GM12878 (cell line): ENCODE results near the gene ZBTB44. TPM values are rescaled to one million over a fixed set of nuclear protein-coding genes. Genes with fewer than 3 reads are reported as not detected.

Source experiments
- CHD1 ChIP-seq: IDR thresholded peaks from 2 replicates; pipeline ENCODE4 v1.6.1; 2012; ENCODE audit warnings: low read depth, low read length, improper control_type of control experiment
- SMC3 ChIP-seq: IDR thresholded peaks from 2 replicates; pipeline ENCODE4 v1.6.1; 2011; ENCODE audit warnings: low read length, improper control_type of control experiment, borderline replicate concordance
- YY1 ChIP-seq: IDR thresholded peaks from 2 replicates; pipeline ENCODE4 v1.6.1; 2011; ENCODE audit warnings: low read depth, mild to moderate bottlenecking, low read length
- polyA plus RNA-seq, 11 experiments: library from polyadenylated mRNA; depleted of rRNA in 4 of 11; unstranded in 6 of 11; stranded (reverse) in 5 of 11; fragments of >200 nt; fragmentation: Nextera tagmentation in 4 of 11; fragmentation: Illumina TruSeq in 1 of 11; extraction: Ambion mirVana in 4 of 11; extraction: Trizol in 1 of 11; gene quantifications; 1 replicate in 1 of 11; 2 replicates in 10 of 11; pipeline versions ENCODE4 v1.2.1 to v1.2.3, GENCODE V29; 2011 to 2016; ENCODE audit warnings: inconsistent platforms in 2 of 11, missing spikeins in 2 of 11, low read depth in 1 of 11
- total RNA-seq, 4 experiments: library from RNA; depleted of rRNA in 3 of 4; stranded (reverse); fragments of >200 nt in 3 of 4; fragmentation: Illumina TruSeq in 1 of 4; extraction: Trizol in 1 of 4; gene quantifications; 2 replicates each; pipeline versions ENCODE4 v1.2.1 to v1.2.3, GENCODE V29; 2013 to 2021
- TF ChIP-seq, protein P1 (sequence below): fragments of 450-650 bp; IDR thresholded peaks from 2 replicates; pipeline ENCODE4 v1.6.1; 2017; ENCODE audit warnings: mild to moderate bottlenecking, moderate library complexity
- TF ChIP-seq, protein P2 (sequence below): IDR thresholded peaks from 2 replicates; pipeline ENCODE4 v1.6.1; 2012; ENCODE audit warnings: mild to moderate bottlenecking, low read depth, low read length

ZBTB44 gene
- total and polyA plus RNA-seq, 10 of the 15 experiments (the other 5 are each of a cell fraction or from before 2014, with no cell fraction given) = 2.8 to 38.2 (median 12.2) TPM

DNA sequence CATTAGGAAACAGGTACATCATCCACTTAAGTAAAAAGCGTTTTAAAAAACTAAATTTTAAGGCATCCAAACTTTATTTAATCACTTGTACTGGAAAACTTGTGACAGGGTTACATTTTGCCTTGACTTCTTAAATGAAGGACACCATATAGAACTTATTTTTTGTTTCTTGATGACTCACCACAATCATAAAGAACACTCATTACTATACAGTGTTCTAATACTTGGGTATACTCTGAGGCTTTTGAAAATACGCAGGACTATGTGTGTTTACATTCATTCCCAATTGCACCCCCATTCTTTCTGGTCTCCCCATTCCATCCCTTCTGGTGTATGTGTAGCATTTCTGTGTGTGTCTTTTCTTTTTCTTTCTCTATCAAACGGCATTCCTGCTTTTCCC, 69.9 kb downstream of the ZBTB44 start (continued):
- TF ChIP-seq, protein P1, sequence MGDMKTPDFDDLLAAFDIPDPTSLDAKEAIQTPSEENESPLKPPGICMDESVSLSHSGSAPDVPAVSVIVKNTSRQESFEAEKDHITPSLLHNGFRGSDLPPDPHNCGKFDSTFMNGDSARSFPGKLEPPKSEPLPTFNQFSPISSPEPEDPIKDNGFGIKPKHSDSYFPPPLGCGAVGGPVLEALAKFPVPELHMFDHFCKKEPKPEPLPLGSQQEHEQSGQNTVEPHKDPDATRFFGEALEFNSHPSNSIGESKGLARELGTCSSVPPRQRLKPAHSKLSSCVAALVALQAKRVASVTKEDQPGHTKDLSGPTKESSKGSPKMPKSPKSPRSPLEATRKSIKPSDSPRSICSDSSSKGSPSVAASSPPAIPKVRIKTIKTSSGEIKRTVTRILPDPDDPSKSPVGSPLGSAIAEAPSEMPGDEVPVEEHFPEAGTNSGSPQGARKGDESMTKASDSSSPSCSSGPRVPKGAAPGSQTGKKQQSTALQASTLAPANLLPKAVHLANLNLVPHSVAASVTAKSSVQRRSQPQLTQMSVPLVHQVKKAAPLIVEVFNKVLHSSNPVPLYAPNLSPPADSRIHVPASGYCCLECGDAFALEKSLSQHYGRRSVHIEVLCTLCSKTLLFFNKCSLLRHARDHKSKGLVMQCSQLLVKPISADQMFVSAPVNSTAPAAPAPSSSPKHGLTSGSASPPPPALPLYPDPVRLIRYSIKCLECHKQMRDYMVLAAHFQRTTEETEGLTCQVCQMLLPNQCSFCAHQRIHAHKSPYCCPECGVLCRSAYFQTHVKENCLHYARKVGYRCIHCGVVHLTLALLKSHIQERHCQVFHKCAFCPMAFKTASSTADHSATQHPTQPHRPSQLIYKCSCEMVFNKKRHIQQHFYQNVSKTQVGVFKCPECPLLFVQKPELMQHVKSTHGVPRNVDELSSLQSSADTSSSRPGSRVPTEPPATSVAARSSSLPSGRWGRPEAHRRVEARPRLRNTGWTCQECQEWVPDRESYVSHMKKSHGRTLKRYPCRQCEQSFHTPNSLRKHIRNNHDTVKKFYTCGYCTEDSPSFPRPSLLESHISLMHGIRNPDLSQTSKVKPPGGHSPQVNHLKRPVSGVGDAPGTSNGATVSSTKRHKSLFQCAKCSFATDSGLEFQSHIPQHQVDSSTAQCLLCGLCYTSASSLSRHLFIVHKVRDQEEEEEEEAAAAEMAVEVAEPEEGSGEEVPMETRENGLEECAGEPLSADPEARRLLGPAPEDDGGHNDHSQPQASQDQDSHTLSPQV = no peak
- TF ChIP-seq YY1 (no peak), CHD1 (no peak), SMC3 (no peak)
- TF ChIP-seq, protein P2, sequence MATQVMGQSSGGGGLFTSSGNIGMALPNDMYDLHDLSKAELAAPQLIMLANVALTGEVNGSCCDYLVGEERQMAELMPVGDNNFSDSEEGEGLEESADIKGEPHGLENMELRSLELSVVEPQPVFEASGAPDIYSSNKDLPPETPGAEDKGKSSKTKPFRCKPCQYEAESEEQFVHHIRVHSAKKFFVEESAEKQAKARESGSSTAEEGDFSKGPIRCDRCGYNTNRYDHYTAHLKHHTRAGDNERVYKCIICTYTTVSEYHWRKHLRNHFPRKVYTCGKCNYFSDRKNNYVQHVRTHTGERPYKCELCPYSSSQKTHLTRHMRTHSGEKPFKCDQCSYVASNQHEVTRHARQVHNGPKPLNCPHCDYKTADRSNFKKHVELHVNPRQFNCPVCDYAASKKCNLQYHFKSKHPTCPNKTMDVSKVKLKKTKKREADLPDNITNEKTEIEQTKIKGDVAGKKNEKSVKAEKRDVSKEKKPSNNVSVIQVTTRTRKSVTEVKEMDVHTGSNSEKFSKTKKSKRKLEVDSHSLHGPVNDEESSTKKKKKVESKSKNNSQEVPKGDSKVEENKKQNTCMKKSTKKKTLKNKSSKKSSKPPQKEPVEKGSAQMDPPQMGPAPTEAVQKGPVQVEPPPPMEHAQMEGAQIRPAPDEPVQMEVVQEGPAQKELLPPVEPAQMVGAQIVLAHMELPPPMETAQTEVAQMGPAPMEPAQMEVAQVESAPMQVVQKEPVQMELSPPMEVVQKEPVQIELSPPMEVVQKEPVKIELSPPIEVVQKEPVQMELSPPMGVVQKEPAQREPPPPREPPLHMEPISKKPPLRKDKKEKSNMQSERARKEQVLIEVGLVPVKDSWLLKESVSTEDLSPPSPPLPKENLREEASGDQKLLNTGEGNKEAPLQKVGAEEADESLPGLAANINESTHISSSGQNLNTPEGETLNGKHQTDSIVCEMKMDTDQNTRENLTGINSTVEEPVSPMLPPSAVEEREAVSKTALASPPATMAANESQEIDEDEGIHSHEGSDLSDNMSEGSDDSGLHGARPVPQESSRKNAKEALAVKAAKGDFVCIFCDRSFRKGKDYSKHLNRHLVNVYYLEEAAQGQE = no peak
